D721Med (cell line): ENCODE data around the gene KCND3.

ENCODE experiments used
- DNase-seq: peaks from one replicate; pipeline ENCODE4 v3.0.0; 2011; ENCODE audit warnings: low spot score; ENCODE audit not compliant: insufficient read length
- FAIRE-seq: peaks from 2 replicates; lab custom pipeline; 2011; peaks lifted over from hg19 to GRCh38; lab: Jason Lieb, UNC
- CTCF ChIP-seq: IDR thresholded peaks from 2 replicates; pipeline ENCODE4 v1.5.1; 2012; ENCODE audit warnings: mild to moderate bottlenecking, control low read depth; ENCODE audit not compliant: insufficient read depth; ENCODE audit errors: missing control alignments

KCND3 gene

GRCh38 chr1:111981090-111981489, 8.4 kb downstream of the KCND3 start:
- TF ChIP-seq CTCF, result no peak
- no peak for DNase-seq
- no peak for FAIRE-seq

GRCh38 chr1:111980686-111981085, 8.8 kb downstream of the KCND3 start:
- no peak for TF ChIP-seq CTCF
- no peak for DNase-seq
- no peak for FAIRE-seq

- no peak for TF ChIP-seq CTCF
- FAIRE-seq (no peak), DNase-seq (no peak)
These were observed 10.8 kb downstream of the KCND3 start for GRCh38 chr1:111978695-111979094.

- no peak for DNase-seq
- no peak for FAIRE-seq
- TF ChIP-seq CTCF, result no peak
These were observed 12.1 kb downstream of the KCND3 start for GRCh38 chr1:111977378-111977777.

- DNase-seq, result no peak
- no peak for FAIRE-seq
- TF ChIP-seq CTCF, result no peak
These were observed 12.6 kb downstream of the KCND3 start for GRCh38 chr1:111976842-111977241.

- no peak for DNase-seq
- no peak for TF ChIP-seq CTCF
These were observed 13.1 kb downstream of the KCND3 start for GRCh38 chr1:111976332-111976731.

GRCh38 chr1:111973150-111973790, 16.2 kb downstream of the KCND3 start:
- DNase-seq (no peak), FAIRE-seq (no peak)
- no peak for TF ChIP-seq CTCF

More at GRCh38 chr1:111976332-111976731, 13.1 kb downstream of the KCND3 start:
- FAIRE-seq, result no peak
